Glomerular visceral epithelial cell (primary cell): ENCODE data around the gene VARS1.

Source experiments
- DNase-seq: peaks from one replicate; pipeline ENCODE4 v3.0.0-alpha.2; 2016; ENCODE audit errors: extremely low spot score

Gene VARS1

GRCh38 chr6:31771992-31772358 is 23.6 kb downstream of the VARS1 start:
- DNase-seq, result no peak

- DNase-seq, result no peak
Measured at GRCh38 chr6:31770860-31771259, 24.7 kb downstream of the VARS1 start.

- DNase-seq, result peak; percentile 81
Measured at GRCh38 chr6:31769684-31770371, 25.7 kb downstream of the VARS1 start.

- no peak for DNase-seq
Measured at GRCh38 chr6:31768363-31769257, 26.9 kb downstream of the VARS1 start.

GRCh38 chr6:31767096-31767645 is 28.4 kb downstream of the VARS1 start:
- DNase-seq, result no peak

- DNase-seq, result no peak
Measured at GRCh38 chr6:31765910-31766794, 29.4 kb downstream of the VARS1 start.

GRCh38 chr6:31765559-31765909 is 30.0 kb downstream of the VARS1 start:
- DNase-seq, result no peak

GRCh38 chr6:31764198-31764597 is 31.4 kb downstream of the VARS1 start:
- DNase-seq, result no peak

- peak; percentile 35 for DNase-seq
Measured at GRCh38 chr6:31763619-31763940, 32.0 kb downstream of the VARS1 start.

- no peak for DNase-seq
Measured at GRCh38 chr6:31762878-31763618, 32.5 kb downstream of the VARS1 start.

- DNase-seq, result no peak
Measured at GRCh38 chr6:31762356-31762755, 33.2 kb downstream of the VARS1 start, which contains the start of gene SAPCD1. SAPCD1 (plus strand) TSS chr6:31762656; CDS start chr6:31763055, 399 bp downstream.

- DNase-seq, result no peak
Measured at GRCh38 chr6:31761343-31761742, 34.2 kb downstream of the VARS1 start.

- no peak for DNase-seq
Measured at GRCh38 chr6:31760790-31761189, 34.8 kb downstream of the VARS1 start.

GRCh38 chr6:31758281-31758680 is 37.3 kb downstream of the VARS1 start:
- no peak for DNase-seq

GRCh38 chr6:31752739-31753319 is 42.7 kb downstream of the VARS1 start:
- DNase-seq, result peak; percentile 57

- DNase-seq, result no peak
Measured at GRCh38 chr6:31750411-31751022, 45.0 kb downstream of the VARS1 start.

- no peak for DNase-seq
Measured at GRCh38 chr6:31749301-31750036, 46.1 kb downstream of the VARS1 start.
